Caco-2 (cell line): Measurements from ENCODE around the gene MRM2. TPM values are rescaled to one million over a fixed set of nuclear protein-coding genes. Genes with fewer than 3 reads are reported as not detected.

ENCODE experiments used
- BruUV-seq: library from RNA; stranded (reverse); fragments of 400-500 nt; replicated peaks from 2 replicates; lab custom pipeline; 2021; lab: Mats Ljungman, UMichigan
- CTCF ChIA-PET: fragments of 300-600 bp; sonication (Branson Sonifier 250); formaldehyde crosslinking; loops from one replicate; lab custom pipeline; 2022; ENCODE audit warnings: antibody characterized with exemption; lab: Charles Lee
- POLR2A ChIA-PET: fragments of 300-600 bp; sonication (Branson Sonifier 250); formaldehyde crosslinking; loops from one replicate; lab custom pipeline; 2022; ENCODE audit warnings: antibody characterized with exemption; lab: Charles Lee
- DNase-seq, 2 experiments: peaks; one replicate each; pipeline versions ENCODE4 v3.0.0 to v3.0.0-alpha.2; 2020 to 2022
- H3K27me3 ChIP-seq: replicated peaks from 2 replicates; pipeline ENCODE4 v1.6.0; 2011; ENCODE audit warnings: low read length; ENCODE audit not compliant: control insufficient read depth, insufficient read depth
- H3K36me3 ChIP-seq: 2 replicates; pipeline ENCODE4 v1.5.1; 2011; ENCODE audit warnings: low read length; ENCODE audit not compliant: control insufficient read depth, insufficient read depth
- H3K4me1 ChIP-seq: fragments of 250-450 bp; sonication (Bioruptor Pico); 2 replicates; pipeline ENCODE4 v1.5.1; 2020; ENCODE audit warnings: mild to moderate bottlenecking
- H3K4me3 ChIP-seq: 2 replicates; pipeline ENCODE4 v1.5.1; 2011; ENCODE audit warnings: low read depth, mild to moderate bottlenecking, control low read depth, low read length
- H3K9me3 ChIP-seq: fragments of 250-450 bp; sonication (Bioruptor Pico); 2 replicates; pipeline ENCODE4 v1.5.1; 2020; ENCODE audit warnings: mild to moderate bottlenecking, moderate library complexity
- H3K27ac Mint-ChIP-seq: one replicate; pipeline ENCODE4 v1.8.0; 2022; ENCODE audit warnings: mixed read lengths; ENCODE audit not compliant: unreplicated experiment
- H3K27me3 Mint-ChIP-seq: one replicate; pipeline ENCODE4 v1.8.0; 2022; ENCODE audit warnings: mixed read lengths; ENCODE audit not compliant: insufficient read depth, unreplicated experiment
- H3K36me3 Mint-ChIP-seq: one replicate; pipeline ENCODE4 v1.8.0; 2022; ENCODE audit warnings: mild to moderate bottlenecking, mixed read lengths; ENCODE audit not compliant: insufficient read depth, unreplicated experiment
- H3K4me1 Mint-ChIP-seq: one replicate; pipeline ENCODE4 v1.8.0; 2022; ENCODE audit warnings: low read depth, mixed read lengths; ENCODE audit not compliant: unreplicated experiment
- H3K4me3 Mint-ChIP-seq: one replicate; pipeline ENCODE4 v1.8.0; 2022; ENCODE audit warnings: mild to moderate bottlenecking, moderate library complexity, mixed read lengths; ENCODE audit not compliant: unreplicated experiment
- H3K9me3 Mint-ChIP-seq: one replicate; pipeline ENCODE4 v1.8.0; 2022; ENCODE audit warnings: mixed read lengths; ENCODE audit not compliant: unreplicated experiment
- intact Hi-C: fragments of 100-400 bp; cut with micrococcal nuclease; formaldehyde crosslinking; loops from one replicate; pipeline ENCODE4 v1.10.0; 2022; ENCODE audit not compliant: unreplicated experiment
- total RNA-seq: library from RNA; stranded (reverse); gene quantifications from 2 replicates; pipeline ENCODE4 v1.2.3, GENCODE V29; 2022
- TF ChIP-seq, protein P1 (sequence below), 2 experiments: fragments of 200-600 bp in 1 of 2; IDR thresholded peaks; 1 replicate in 1 of 2; 2 replicates in 1 of 2; pipeline versions ENCODE4 v1.5.1 to v1.8.0; 2011 to 2022; ENCODE audit warnings: antibody characterized with exemption in 1 of 2, control low read depth in 1 of 2, inconsistent platforms in 1 of 2, low read depth in 1 of 2, low read length in 1 of 2, mild to moderate bottlenecking in 1 of 2, moderate library complexity in 1 of 2; ENCODE audit not compliant: insufficient read depth in 1 of 2, severe bottlenecking in 1 of 2, unreplicated experiment in 1 of 2

MRM2 gene
- total RNA-seq, 1 experiment from 2014 or later, result 48.8 TPM

- Histone ChIP-seq H3K36me3 (peaks cover 3% of the 10 kb centered on the region; the same call in 1 of the 2 replicates), H3K4me3 (no peak overlapping the region), H3K27me3 (no peaks in the 10 kb centered on the region), H3K4me1 (peaks cover 6% of the 10 kb centered on the region), H3K9me3 (no peaks in the 10 kb centered on the region)
- Mint-ChIP-seq H3K27me3 (no peaks in the 10 kb centered on the region), H3K9me3 (no peaks in the 10 kb centered on the region), H3K4me3 (no peak overlapping the region), H3K4me1 (peaks cover 5% of the 10 kb centered on the region), H3K27ac (no peak overlapping the region), H3K36me3 (peaks cover 34% of the 10 kb centered on the region)
- intact Hi-C loops, result no loop called here
- TF ChIP-seq, protein P1, sequence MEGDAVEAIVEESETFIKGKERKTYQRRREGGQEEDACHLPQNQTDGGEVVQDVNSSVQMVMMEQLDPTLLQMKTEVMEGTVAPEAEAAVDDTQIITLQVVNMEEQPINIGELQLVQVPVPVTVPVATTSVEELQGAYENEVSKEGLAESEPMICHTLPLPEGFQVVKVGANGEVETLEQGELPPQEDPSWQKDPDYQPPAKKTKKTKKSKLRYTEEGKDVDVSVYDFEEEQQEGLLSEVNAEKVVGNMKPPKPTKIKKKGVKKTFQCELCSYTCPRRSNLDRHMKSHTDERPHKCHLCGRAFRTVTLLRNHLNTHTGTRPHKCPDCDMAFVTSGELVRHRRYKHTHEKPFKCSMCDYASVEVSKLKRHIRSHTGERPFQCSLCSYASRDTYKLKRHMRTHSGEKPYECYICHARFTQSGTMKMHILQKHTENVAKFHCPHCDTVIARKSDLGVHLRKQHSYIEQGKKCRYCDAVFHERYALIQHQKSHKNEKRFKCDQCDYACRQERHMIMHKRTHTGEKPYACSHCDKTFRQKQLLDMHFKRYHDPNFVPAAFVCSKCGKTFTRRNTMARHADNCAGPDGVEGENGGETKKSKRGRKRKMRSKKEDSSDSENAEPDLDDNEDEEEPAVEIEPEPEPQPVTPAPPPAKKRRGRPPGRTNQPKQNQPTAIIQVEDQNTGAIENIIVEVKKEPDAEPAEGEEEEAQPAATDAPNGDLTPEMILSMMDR (IDR thresholded peaks at IDR 0.05; ENCODE audit: insufficient read depth in 1 of 2, low read depth in 1 of 2, low read length in 1 of 2, severe bottlenecking in 1 of 2, unreplicated experiment in 1 of 2), result no peak
- ChIA-PET POLR2A (no interaction called here), CTCF (no interaction called here)
- no TSS peak for BruUV-seq
- DNase-seq, result no peak
Observed at GRCh38 chr7:2266911-2267310, 24.9 kb upstream of the MRM2 start.

DNA sequence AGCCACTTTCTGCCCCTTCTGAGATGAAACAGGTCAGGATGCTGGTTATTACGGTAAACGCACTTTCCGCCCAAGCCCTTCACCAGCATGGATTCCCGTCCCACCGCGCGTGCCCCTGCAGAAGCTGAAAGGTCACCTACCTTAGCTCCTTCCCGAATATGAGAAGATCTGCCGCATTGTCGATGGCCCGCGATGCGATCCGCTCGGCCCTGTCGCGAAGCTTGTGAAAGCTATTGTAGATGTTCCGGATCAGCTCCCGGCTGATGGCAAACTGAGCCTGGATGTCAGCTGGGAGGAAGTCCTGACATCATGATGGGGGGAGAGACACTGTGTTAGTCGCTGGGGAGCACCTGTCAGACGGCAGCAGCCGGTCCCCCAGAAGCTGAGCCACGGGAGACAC, 22.2 kb upstream of the MRM2 start:
- no peaks in the 10 kb centered on the region for H3K27me3 Mint-ChIP-seq
- no peaks in the 10 kb centered on the region for H3K9me3 ChIP-seq
- TF ChIP-seq, protein P1 (IDR thresholded peaks at IDR 0.05; ENCODE audit: insufficient read depth in 1 of 2, low read depth in 1 of 2, low read length in 1 of 2, severe bottlenecking in 1 of 2, unreplicated experiment in 1 of 2), result no peak
- no TSS peak for BruUV-seq
- no peak overlapping the region for H3K4me3 Mint-ChIP-seq
- peaks cover 26% of the 10 kb centered on the region for H3K36me3 Mint-ChIP-seq
- H3K36me3 ChIP-seq, result 0 out of 2 replicates have a peak, but pooled peaks cover 1% of the 10 kb centered on the region
- ChIA-PET CTCF (no interaction called here), POLR2A (no interaction called here)
- intact Hi-C loops, result no loop called here
- H3K9me3 Mint-ChIP-seq, result no peaks in the 10 kb centered on the region
- no peaks in the 10 kb centered on the region for H3K4me1 ChIP-seq
- no peak for DNase-seq
- H3K27ac Mint-ChIP-seq, result no peak overlapping the region
- no peaks in the 10 kb centered on the region for H3K4me1 Mint-ChIP-seq
- no peak overlapping the region for H3K4me3 ChIP-seq
- H3K27me3 ChIP-seq, result no peaks in the 10 kb centered on the region

DNA sequence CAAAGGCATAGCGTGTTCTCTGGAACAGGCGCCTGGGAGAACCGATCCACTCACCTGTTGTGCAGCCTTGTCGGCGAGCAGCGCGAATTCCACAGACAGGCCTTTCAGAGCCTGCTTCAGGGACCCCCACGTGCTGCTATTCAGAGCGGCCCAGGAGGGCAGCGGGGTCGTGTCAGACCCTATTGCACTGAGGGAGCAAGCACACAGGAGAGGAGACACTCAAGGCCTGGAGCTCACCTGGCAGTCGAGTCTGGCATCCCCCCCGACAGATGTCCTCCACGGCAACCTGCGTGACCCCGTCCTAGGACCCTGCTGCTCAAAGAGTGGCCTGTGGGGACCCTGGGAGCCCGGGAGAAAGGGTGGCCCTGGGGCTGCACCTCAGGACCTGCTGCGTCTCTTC, 21.2 kb upstream of the MRM2 start:
- ChIA-PET CTCF (no interaction called here), POLR2A (no interaction called here)
- BruUV-seq, result no TSS peak
- Mint-ChIP-seq H3K4me3 (no peak overlapping the region), H3K9me3 (no peaks in the 10 kb centered on the region), H3K36me3 (peaks cover 27% of the 10 kb centered on the region), H3K27ac (no peak overlapping the region), H3K4me1 (no peaks in the 10 kb centered on the region), H3K27me3 (no peaks in the 10 kb centered on the region)
- no peak overlapping the region for H3K4me3 ChIP-seq
- intact Hi-C loops, result no loop called here
- H3K36me3 ChIP-seq, result 0 out of 2 replicates have a peak, but pooled peaks cover 1% of the 10 kb centered on the region
- no peaks in the 10 kb centered on the region for H3K9me3 ChIP-seq
- no peaks in the 10 kb centered on the region for H3K4me1 ChIP-seq
- TF ChIP-seq, protein P1 (IDR thresholded peaks at IDR 0.05; ENCODE audit: insufficient read depth in 1 of 2, low read depth in 1 of 2, low read length in 1 of 2, severe bottlenecking in 1 of 2, unreplicated experiment in 1 of 2), result no peak
- no peak for DNase-seq
- no peaks in the 10 kb centered on the region for H3K27me3 ChIP-seq
